ENCODE measurements around the gene KRTAP21-1. TPM values are rescaled to one million over a fixed set of nuclear protein-coding genes. Genes with fewer than 3 reads are reported as not detected.

KRTAP21-1 gene
- total RNA-seq, 1 donor from 2014 or later = not detected

Other genes starting within 250 kb of the KRTAP21-1 start
- gene KRTAP19-6, start 213.6 kb downstream of the KRTAP21-1 start, total RNA-seq = not detected in 2 replicates
- gene KRTAP19-7, start 194.1 kb downstream of the KRTAP21-1 start, total RNA-seq = not detected in 2 replicates
- not detected in 2 replicates for gene KRTAP22-2, start 165.0 kb downstream of the KRTAP21-1 start, total RNA-seq
- not detected in 2 replicates for gene KRTAP6-3, start 163.0 kb downstream of the KRTAP21-1 start, total RNA-seq
- not detected in 2 replicates for gene KRTAP6-2, start 156.5 kb downstream of the KRTAP21-1 start, total RNA-seq
- gene KRTAP22-1, start 154.3 kb downstream of the KRTAP21-1 start, total RNA-seq = not detected in 2 replicates
- gene KRTAP6-1, start 141.5 kb downstream of the KRTAP21-1 start, total RNA-seq = not detected in 2 replicates
- gene KRTAP20-1, start 139.0 kb downstream of the KRTAP21-1 start, total RNA-seq = not detected in 2 replicates
- not detected in 2 replicates for gene KRTAP20-4, start 134.8 kb downstream of the KRTAP21-1 start, total RNA-seq
- not detected in 2 replicates for gene KRTAP20-2, start 120.2 kb downstream of the KRTAP21-1 start, total RNA-seq
- not detected in 2 replicates for gene KRTAP20-3, start 112.6 kb downstream of the KRTAP21-1 start, total RNA-seq
- gene KRTAP21-3, start 36.7 kb downstream of the KRTAP21-1 start, total RNA-seq = not detected in 2 replicates
- gene KRTAP21-2, start 8.2 kb downstream of the KRTAP21-1 start, total RNA-seq = not detected in 2 replicates
- not detected in 2 replicates for gene KRTAP8-1, start 57.8 kb upstream of the KRTAP21-1 start, total RNA-seq
- gene KRTAP7-1, start 74.3 kb upstream of the KRTAP21-1 start, total RNA-seq = not detected in 2 replicates
- not detected in 2 replicates for gene KRTAP11-1, start 126.2 kb upstream of the KRTAP21-1 start, total RNA-seq

All from renal cortical epithelial cell (primary cell).